ENCODE data around the gene NDE1. TPM values are rescaled to one million over a fixed set of nuclear protein-coding genes. Genes with fewer than 3 reads are reported as not detected.

NDE1 gene, protein sequence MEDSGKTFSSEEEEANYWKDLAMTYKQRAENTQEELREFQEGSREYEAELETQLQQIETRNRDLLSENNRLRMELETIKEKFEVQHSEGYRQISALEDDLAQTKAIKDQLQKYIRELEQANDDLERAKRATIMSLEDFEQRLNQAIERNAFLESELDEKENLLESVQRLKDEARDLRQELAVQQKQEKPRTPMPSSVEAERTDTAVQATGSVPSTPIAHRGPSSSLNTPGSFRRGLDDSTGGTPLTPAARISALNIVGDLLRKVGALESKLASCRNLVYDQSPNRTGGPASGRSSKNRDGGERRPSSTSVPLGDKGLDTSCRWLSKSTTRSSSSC
- 38.3 and 50.3 TPM in 2 replicates for total RNA-seq

DNA sequence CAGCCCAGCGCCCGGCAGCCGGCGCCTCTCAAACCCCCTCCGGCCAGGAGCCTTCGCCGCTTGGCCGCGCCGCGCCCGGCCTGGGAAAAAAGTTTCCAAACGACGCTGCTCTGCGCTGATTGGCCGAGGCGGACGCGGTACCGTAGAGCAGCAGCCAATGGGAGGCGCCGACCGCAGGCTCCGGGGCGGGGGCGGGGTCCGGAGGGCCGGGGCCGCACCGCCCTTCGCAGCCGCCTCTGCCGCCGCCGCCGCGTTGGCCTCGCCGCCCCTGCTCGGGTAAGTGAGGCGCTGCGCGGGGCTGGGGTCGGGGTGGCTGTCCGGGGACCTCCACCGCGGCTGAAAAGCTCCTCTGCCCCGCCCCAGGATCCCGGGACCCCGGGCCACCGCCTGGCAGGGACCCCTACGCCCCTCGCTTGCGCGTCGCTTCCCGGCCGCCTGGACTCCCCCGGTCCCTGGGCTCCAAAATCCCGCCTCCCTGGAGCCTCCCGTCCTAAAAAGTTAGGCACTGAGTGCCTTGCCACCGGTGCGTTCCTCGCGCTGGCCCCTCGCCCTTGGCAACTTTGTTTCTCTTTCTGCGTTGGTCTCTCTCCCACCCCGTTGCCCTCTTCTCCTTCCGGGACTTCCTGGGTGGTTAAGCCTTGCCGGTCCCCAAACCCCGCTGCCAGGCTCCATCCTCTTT, at the start of gene NDE1:
Gene NDE1 (plus strand): TSS at position 227 of the 679 bp plus-strand sequence. CDS start 14,534 bp downstream, outside the sequence.

DNA sequence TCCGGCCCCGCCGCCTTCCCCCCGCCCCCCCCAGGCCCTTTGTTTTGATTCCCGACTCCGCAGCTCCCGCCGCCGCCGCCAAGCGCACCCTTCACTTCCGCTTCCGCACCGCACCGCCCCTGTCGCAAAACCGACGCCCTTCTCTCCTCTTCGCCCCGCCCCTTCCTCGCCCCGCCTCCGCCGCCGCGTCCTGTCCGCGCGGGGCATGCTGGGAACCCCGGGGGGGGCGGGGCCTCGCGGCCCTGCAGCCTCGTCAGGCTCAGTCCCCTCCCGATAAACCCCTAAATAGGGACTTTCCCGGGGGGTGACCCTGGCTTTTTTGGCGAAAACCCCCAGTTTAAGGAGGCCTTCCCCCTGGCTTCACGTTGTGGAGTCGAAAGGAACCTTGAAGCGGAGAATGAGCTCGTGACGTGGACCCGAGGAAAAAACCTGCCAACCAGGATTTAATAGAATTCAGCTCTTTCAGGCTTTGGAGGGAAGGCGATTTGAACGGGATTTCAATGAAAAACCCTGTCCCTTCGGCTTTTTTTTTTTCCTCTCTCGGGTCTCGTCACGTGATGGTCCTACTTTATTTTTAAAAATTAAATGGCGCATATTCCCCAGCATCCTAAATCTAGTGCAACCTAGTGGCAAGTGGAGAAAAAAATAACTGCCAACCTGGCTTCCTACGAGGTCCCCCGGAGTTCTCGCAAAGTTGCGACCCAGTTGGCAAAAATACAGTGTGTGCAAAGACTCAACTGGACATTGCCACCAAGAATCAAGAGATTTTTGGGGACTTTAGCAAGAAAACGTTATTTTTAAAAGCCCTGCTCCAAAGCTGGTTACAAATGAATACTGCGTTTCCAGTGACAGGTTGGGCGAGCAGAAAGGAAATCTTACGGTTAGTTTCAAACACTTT, 6.7 kb upstream of the NDE1 start, which contains the start of gene MARF1:
Gene MARF1 (minus strand): TSS at position 107 of the 898 bp plus-strand sequence. CDS start 3,921 bp downstream, outside the sequence.

Other genes with a start within 250 kb of the NDE1 start
- gene BMERB1, start 215.7 kb upstream of the NDE1 start, total RNA-seq: 14.2 and 39.9 TPM in 2 replicates
- 18.3 and 28.9 TPM in 2 replicates for gene MARF1, start 7.1 kb upstream of the NDE1 start, total RNA-seq
- under 0.01 TPM in 2 replicates for gene MYH11, start 206.8 kb downstream of the NDE1 start, total RNA-seq
- 30.9 and 51.4 TPM in 2 replicates for gene CEP20, start 238.4 kb downstream of the NDE1 start, total RNA-seq